HS-27A (cell line): ENCODE measurements around the gene IFITM10.

ENCODE experiments used
- DNase-seq: peaks from one replicate; pipeline ENCODE4 v3.0.0-alpha.2; 2012; ENCODE audit warnings: low read depth, missing footprints

IFITM10 gene

DNA sequence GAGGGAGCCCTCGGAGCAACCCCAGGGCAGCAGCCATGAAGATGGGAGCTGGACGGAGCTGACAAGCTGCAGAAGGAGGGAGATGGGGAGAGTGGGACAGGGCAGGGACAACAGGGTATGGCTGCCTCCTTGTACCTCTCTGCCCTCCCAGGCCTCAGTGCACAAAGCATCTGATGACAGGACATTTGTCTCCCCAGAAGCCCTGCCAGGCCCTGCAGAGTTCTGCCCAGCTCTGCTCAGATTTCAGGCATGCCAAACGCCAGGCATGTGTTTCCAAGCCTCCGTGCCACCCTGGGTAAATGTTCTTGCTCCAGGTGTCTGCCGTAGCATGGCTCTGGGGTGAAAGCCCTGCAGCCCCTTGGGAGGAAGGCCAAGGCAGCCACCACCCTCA is 1.1 kb upstream of the IFITM10 start:
- DNase-seq, result no peak

- no peak for DNase-seq
Measured at GRCh38 chr11:1750840-1751530, 590 bp upstream of the IFITM10 start.

DNA sequence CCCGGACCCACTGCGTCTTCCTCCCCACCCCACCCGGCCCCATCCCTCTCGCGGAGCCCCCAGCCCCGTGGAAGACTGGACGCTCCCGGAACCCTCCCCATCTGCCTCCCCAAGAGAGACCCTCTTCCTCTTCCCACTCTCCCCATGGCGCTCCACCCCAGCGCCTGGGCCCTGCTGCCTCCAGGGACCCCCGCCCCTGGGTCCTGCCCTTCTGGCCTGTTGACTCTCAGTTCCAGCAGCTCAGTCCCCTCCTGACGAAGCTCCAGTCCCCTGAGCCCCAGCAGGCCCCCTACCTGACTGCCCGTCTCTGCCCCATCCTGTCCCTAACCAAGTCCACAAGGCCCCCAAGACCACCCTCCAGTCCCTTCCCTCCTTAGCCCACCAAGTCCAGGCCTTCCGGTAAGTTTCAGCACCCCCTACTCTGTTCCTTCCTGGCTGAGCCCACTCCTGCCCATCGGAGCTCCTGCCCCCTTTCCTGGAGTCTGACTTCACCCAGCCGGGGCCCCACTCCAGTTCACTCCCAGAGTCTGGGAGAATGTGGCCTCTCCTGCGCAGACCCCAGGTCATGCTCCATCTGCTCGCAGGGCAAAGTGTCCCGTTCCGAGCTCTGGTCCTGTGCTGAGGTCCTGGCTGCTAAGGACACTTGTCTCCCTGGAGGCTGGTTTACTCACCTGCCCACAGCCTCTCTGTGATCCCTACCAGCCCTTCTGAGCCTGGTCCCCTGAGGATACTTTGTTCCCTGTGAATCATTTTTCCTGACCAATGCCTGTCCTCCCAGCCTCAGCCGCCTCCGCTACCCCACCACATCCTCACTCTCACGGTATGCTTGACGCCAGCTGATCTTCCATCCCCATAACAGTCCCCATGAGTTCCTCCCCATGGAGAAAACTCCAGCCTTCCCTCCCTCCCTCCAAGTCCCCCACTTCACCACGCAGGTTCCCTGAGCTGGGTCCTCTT is 722 bp downstream of the IFITM10 start:
- no peak for DNase-seq

DNA sequence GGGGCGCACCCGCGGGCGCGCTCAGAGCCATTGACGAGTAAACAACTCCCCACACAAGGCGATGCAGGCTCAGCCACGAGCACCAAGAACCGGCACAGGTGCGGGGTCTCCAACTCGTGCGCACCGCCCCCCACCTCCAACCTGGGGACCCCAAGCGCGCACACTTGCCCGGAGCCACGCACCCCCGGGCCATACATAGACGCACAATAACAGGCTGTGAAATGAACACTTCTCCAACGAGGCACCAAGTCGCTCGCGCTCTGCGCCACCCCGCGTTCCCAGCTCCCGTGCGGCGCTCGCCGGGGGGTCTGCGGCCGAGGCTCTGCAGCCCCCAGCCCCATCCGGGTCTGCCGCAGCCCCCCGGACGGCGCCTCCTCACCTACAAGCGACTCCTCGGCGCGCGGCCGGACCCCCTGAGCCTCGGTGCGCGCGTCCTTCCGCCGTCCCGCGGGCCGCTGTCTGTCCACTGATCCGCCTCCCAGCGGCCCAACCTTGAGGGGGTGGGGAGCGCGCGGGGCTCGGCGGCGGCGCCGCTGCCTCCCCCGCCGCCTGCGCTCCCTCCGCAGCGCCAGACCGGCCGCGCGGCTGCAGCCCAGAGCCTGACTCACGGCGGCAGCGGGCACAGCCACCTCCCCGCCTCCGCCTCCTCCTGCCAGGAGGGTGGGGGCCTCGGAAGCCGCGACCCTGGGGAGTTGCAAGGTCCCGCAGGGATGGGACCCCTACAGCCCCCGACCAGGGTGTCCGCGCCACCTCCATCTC is 1.6 kb downstream of the IFITM10 start:
- no peak for DNase-seq

- DNase-seq, result no peak
Measured at GRCh38 chr11:1747753-1748635, 2.4 kb downstream of the IFITM10 start.

DNA sequence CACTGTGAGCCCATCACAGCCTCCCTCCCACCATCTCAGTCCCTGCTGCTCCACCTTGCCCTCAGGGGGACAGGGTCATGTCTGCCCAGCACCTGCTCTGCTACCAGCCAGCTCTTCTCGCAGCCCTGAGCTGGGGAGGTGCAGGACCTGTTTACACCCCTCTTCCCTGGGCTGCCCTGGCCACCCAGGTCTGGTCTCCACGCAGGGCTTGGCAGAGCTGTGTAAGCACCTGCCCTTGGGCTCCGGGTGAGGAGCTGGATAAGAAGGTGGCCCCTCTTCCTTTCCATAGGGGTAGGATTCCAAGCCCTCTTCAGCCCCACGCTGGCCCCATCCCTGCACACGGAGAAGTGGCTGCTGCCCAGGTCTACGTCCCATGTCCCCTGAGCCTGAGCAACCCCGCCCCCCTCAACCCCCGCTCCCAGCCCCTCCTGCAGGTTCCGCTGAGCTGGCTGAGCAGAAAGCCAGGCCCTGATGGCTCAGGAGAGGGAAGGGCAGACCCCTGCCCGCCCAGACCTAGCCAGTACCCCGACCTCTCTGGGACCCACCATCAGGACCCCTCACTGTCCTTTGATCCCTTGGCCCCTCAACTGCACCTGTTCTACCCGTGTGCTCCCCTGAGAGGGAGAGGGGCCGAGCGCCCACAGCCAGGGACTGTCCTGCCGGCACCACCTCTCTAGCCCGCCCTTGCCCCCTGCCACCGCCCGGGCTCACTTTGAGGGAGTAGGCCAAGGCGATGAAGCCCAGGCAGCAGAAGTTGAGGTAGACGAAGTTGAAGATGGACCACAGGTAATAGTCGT is 3.2 kb downstream of the IFITM10 start:
- DNase-seq, result no peak

DNA sequence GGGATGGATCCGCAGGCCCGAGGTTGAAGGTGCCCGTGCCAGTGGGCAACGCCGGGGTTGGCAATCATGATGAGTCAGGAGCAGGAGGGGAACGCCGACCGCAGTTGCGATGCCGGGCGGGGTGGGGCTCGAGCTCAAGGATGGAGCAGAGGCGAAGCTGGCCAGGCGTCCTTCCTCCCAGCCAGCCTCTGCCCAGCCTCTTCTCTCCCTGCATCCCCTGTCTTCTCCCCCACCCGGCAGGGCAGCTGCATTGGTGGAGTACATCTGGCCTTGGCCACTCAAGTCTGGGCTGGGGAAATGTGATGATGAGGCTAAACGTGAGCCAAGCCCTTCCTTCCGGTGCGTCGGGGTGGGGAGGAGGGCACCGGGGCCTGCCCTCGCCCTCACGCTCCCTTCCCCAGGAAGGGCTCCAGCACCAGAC is 3.9 kb downstream of the IFITM10 start:
- DNase-seq, result no peak

- DNase-seq, result no peak
Measured at GRCh38 chr11:1745701-1746320, 4.6 kb downstream of the IFITM10 start.

- DNase-seq, result no peak
Measured at GRCh38 chr11:1744891-1745700, 5.3 kb downstream of the IFITM10 start.

GRCh38 chr11:1744137-1744886 is 6.1 kb downstream of the IFITM10 start:
- no peak for DNase-seq

GRCh38 chr11:1743585-1744136 is 6.7 kb downstream of the IFITM10 start:
- no peak for DNase-seq

DNA sequence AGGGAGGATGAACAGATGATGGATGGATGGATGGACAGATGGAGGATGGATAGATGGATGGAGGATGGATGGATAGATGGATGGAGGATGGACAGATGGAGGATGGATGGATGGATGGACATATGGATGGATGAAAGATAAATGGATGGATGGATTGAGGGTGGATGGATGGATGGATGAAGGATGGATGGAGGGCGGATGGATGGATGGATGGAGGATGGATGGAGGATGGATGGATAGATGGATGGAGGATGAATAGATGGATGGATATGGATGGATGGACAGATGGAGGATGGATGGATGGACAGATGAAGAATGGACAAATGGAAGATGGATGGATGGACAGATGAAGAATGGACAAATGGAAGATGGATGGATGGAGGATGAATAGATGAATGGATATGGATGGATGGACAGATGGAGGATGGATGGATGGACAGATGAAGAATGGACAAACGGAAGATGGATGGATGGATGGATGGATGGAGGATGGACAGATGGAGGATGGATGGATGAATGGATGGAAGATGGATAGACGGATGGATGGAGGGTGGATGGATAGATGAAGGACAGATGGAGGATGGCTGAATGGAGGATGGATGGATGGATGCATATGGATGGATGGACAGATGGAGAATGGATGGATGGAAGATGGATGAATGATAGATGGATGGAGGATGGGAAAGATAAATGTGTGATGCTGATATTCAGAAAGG is 7.4 kb downstream of the IFITM10 start:
- DNase-seq, result no peak

DNA sequence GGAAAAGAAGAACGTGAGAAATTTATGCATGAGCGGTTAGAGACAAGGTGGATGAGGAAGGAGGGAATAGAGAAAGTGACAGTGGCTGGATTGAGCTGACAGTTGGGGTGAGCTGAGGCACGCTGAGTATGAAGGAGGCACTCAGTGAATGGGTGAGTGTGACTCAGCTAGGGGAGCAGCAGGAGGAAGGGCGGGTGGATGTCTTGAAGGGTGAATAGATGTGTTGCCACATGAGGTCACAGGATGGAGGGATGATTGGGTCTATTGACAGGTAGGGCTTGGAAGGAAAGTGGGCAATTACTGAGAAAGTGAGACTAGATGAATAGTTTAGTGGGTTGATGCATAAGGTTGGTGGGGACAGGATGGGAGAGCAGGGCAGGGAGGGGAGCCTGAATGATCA is 8.0 kb downstream of the IFITM10 start:
- DNase-seq, result no peak

GRCh38 chr11:1741741-1742140 is 8.7 kb downstream of the IFITM10 start:
- DNase-seq, result no peak

- DNase-seq, result no peak
Measured at GRCh38 chr11:1740786-1741530, 9.4 kb downstream of the IFITM10 start.

DNA sequence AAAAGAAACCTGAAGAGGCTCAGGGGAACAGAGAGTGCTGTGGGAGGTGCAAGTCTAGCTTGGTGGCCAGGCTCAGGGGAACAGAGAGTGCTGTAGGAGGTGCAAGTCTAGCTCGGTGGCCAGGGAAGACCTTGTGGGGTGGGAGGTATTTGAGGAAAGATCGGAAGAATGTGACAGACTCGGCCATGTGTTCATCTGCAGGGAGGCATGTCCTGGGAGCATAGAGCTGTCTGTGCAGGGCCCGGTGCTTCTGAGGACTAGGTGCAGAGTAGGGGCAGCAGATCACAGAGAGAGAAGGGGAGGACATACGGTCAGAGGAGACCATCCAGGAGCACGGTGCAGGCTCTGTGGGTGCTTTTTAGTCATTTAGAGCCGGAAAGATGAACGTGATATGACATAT is 10.8 kb downstream of the IFITM10 start:
- no peak for DNase-seq

GRCh38 chr11:1738380-1738779 is 12.0 kb downstream of the IFITM10 start:
- no peak for DNase-seq
